Endothelial cell of umbilical vein (primary cell): ENCODE measurements around the gene MYDGF. TPM values are rescaled to one million over a fixed set of nuclear protein-coding genes. Genes with fewer than 3 reads are reported as not detected.

ENCODE experiments used
- BruUV-seq: library from RNA; stranded (reverse); fragments of 400-500 nt; replicated peaks from 2 replicates; lab custom pipeline; 2021; lab: Mats Ljungman, UMichigan
- CTCF ChIA-PET: fragments of 300-600, 350-600 bp; sonication (Branson Sonifier 250); formaldehyde crosslinking; loops from one replicate; lab custom pipeline; 2021; ENCODE audit warnings: antibody characterized with exemption, inconsistent platforms; lab: Charles Lee
- POLR2A ChIA-PET: fragments of 300-600, 350-600 bp; sonication (Branson Sonifier 250); formaldehyde crosslinking; loops from one replicate; lab custom pipeline; 2021; ENCODE audit warnings: antibody characterized with exemption, inconsistent platforms; lab: Charles Lee
- DNase-seq: peaks from one replicate; pipeline ENCODE4 v3.0.0-alpha.2; 2011; ENCODE audit warnings: low read depth, low spot score
- FAIRE-seq: peaks from 2 replicates; lab custom pipeline; 2011; peaks lifted over from hg19 to GRCh38; lab: Jason Lieb, UNC
- H2AFZ ChIP-seq: 2 replicates; pipeline ENCODE4 v1.6.0; 2012; ENCODE audit warnings: low read depth, low read length, control low read depth, inconsistent platforms
- H3K27ac ChIP-seq: 2 replicates; pipeline ENCODE4 v1.5.1; 2011; ENCODE audit warnings: low read depth, mild to moderate bottlenecking, control low read depth, low read length, moderate library complexity; ENCODE audit not compliant: insufficient read depth
- H3K27me3 ChIP-seq, 2 experiments: 2 replicates each; pipeline versions ENCODE4 v1.6.0 to v1.6.1; 2011; ENCODE audit warnings: low read length in 2 of 2, mixed read lengths in 1 of 2; ENCODE audit not compliant: control insufficient read depth in 2 of 2, insufficient read depth in 2 of 2
- H3K36me3 ChIP-seq, 2 experiments: 2 replicates in 1 of 2; 3 replicates in 1 of 2; pipeline ENCODE4 v1.5.1; 2011; ENCODE audit warnings: low read length in 2 of 2, mild to moderate bottlenecking in 1 of 2, moderate library complexity in 1 of 2; ENCODE audit not compliant: control insufficient read depth in 2 of 2, insufficient read depth in 2 of 2; ENCODE audit errors: extremely low read depth in 1 of 2
- H3K4me1 ChIP-seq: 3 replicates; pipeline ENCODE4 v1.5.1; 2011; ENCODE audit warnings: mild to moderate bottlenecking, low read length; ENCODE audit not compliant: control insufficient read depth, insufficient read depth; ENCODE audit errors: extremely low read depth
- H3K4me2 ChIP-seq: 2 replicates; pipeline ENCODE4 v1.6.1; 2011; ENCODE audit warnings: low read length, control low read depth, mixed read lengths; ENCODE audit not compliant: insufficient read depth
- H3K4me3 ChIP-seq, 3 experiments: fragments of 200-600 bp in 1 of 3; sonication (generic), shearing (Covaris generic) in 1 of 3; replicated peaks in 1 of 3; 2 replicates each; pipeline ENCODE4 v1.5.1; 2011 to 2016; ENCODE audit warnings: control low read depth in 3 of 3, low read length in 3 of 3, mild to moderate bottlenecking in 2 of 3, inconsistent platforms in 1 of 3, low read depth in 1 of 3, moderate library complexity in 1 of 3; ENCODE audit not compliant: insufficient read depth in 1 of 3
- H3K79me2 ChIP-seq: 2 replicates; pipeline ENCODE4 v1.6.0; 2012; ENCODE audit warnings: low read length, inconsistent platforms; ENCODE audit not compliant: control insufficient read depth, insufficient read depth
- H3K9ac ChIP-seq: replicated peaks from 2 replicates; pipeline ENCODE3; 2011; ENCODE audit warnings: low read length, control low read depth; ENCODE audit not compliant: insufficient read depth; ENCODE audit errors: extremely low read depth
- H3K9me1 ChIP-seq: replicated peaks from 3 replicates; pipeline ENCODE4 v1.6.0; 2011; ENCODE audit warnings: mild to moderate bottlenecking, low read length; ENCODE audit not compliant: control insufficient read depth, insufficient read depth; ENCODE audit errors: extremely low read depth
- H3K9me3 ChIP-seq: replicated peaks from 2 replicates; pipeline ENCODE4 v1.5.1; 2012; ENCODE audit warnings: low read length, inconsistent platforms; ENCODE audit not compliant: control insufficient read depth, insufficient read depth
- H4K20me1 ChIP-seq: replicated peaks from 2 replicates; pipeline ENCODE3; 2011; ENCODE audit warnings: mild to moderate bottlenecking, low read length; ENCODE audit not compliant: control insufficient read depth, insufficient read depth; ENCODE audit errors: extremely low read depth
- EZH2 ChIP-seq: IDR thresholded peaks from 2 replicates; pipeline ENCODE4 v1.6.1; 2012; ENCODE audit warnings: borderline replicate concordance, low read depth, mild to moderate bottlenecking, moderate library complexity, low read length, inconsistent platforms; ENCODE audit not compliant: severe bottlenecking
- FOS ChIP-seq: IDR thresholded peaks from 2 replicates; pipeline ENCODE4 v1.6.1; 2011; ENCODE audit warnings: mild to moderate bottlenecking, low read length, moderate library complexity, borderline replicate concordance; ENCODE audit not compliant: insufficient read depth
- GATA2 ChIP-seq: IDR thresholded peaks from 2 replicates; pipeline ENCODE4 v1.7.0; 2011; ENCODE audit warnings: low read depth, mild to moderate bottlenecking, moderate library complexity, mixed read lengths, low read length; ENCODE audit not compliant: insufficient read length, insufficient read depth
- JUN ChIP-seq: IDR thresholded peaks from 2 replicates; pipeline ENCODE4 v1.6.1; 2011; ENCODE audit warnings: borderline replicate concordance, low read depth; ENCODE audit not compliant: insufficient read length, insufficient read depth
- MYC ChIP-seq: IDR thresholded peaks from one replicate; pipeline ENCODE4 v1.6.1; 2011; ENCODE audit warnings: mild to moderate bottlenecking, low read depth, low read length
- POLR2A ChIP-seq: IDR thresholded peaks from 2 replicates; pipeline ENCODE4 v1.6.1; 2012; ENCODE audit warnings: low read depth, mild to moderate bottlenecking, control low read depth, low read length
- POLR2AphosphoS5 ChIP-seq: IDR thresholded peaks from 2 replicates; pipeline ENCODE4 v1.6.1; 2012; ENCODE audit warnings: low read depth, mild to moderate bottlenecking, control low read depth, low read length, moderate library complexity; ENCODE audit not compliant: insufficient read depth
- dilution Hi-C: fragments of 300-500 bp; cut with MboI; formaldehyde crosslinking; loops from one replicate; pipeline ENCODE4 v1.15.0; 2019; ENCODE audit warnings: low sequenced_read_pairs; ENCODE audit not compliant: extremely low pct_ligation_motif_present
- intact Hi-C: fragments of 100-400 bp; cut with micrococcal nuclease; formaldehyde crosslinking; loops from one replicate; pipeline ENCODE4 v1.10.0; 2022
- polyA plus RNA-seq, 4 experiments: library from polyadenylated mRNA; depleted of rRNA in 3 of 4; stranded (reverse) in 3 of 4; unstranded in 1 of 4; fragments of >200 nt; gene quantifications; 2 replicates each; pipeline versions ENCODE4 v1.2.1 to v1.2.3, GENCODE V29; 2011 to 2012; ENCODE audit warnings: missing spikeins in 1 of 4
- total RNA-seq: library from RNA; stranded (reverse); gene quantifications from 2 replicates; pipeline ENCODE4 v1.2.3, GENCODE V29; 2021
- TF ChIP-seq, protein P1 (sequence below), 2 donors: IDR thresholded peaks; 1 replicate in 1 of 2; 2 replicates in 1 of 2; pipeline ENCODE4 v1.5.1; 2011; ENCODE audit warnings: low read length in 2 of 2, mild to moderate bottlenecking in 2 of 2, moderate library complexity in 2 of 2, control low read depth in 1 of 2, inconsistent platforms in 1 of 2, low read depth in 1 of 2; ENCODE audit not compliant: insufficient read depth in 1 of 2; ENCODE audit errors: extremely low read depth in 1 of 2
- TF ChIP-seq, protein P2 (sequence below): IDR thresholded peaks from 2 replicates; pipeline ENCODE4 v1.6.1; 2011; ENCODE audit not compliant: insufficient read depth, insufficient read length

Gene MYDGF
- total and polyA plus RNA-seq, 2 donors (not counting 3 experiments of a cell fraction or from before 2014, with no cell fraction given): 191 to 337 TPM

DNA sequence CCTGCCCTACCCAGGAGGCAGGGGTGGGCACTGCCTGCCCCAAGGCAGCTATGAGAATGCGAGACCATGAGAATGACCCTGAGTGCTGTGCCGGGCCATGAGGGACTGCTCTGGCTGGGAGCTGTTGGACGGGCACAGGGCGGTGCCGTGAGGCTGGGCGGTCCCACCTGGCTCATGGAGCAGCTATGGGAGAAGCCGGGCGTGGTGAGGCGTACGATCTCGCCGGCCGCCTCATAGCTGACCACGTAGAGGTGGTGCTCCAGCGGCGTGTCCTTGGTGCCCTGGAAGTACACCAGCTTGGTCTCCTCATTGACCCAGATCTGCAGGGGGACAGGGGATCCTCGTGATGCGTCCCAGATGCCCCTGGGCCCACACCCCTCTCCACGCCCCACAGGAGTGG lies 19.3 kb upstream of the MYDGF start:
- Histone ChIP-seq H3K9me3 (no peaks in the 10 kb centered on the region), H3K4me2 (no peak overlapping the region), H4K20me1 (no peaks in the 10 kb centered on the region), H3K4me1 (peaks cover 6% of the 10 kb centered on the region), H3K4me3 (no peak overlapping the region), H3K27me3 (no peaks in the 10 kb centered on the region), H3K79me2 (no peaks in the 10 kb centered on the region), H3K9me1 (no peaks in the 10 kb centered on the region), H3K27ac (no peak overlapping the region), H3K9ac (no peak overlapping the region), H2AFZ (no peak overlapping the region), H3K36me3 (peaks cover 13 to 55% of the 10 kb centered on the region in 2 experiments)
- ChIA-PET POLR2A (no interaction called here), CTCF (interaction anchor here (1.0 kb wide), 1 partner anchor 15 kb away, joined by 3 read pairs; no protein-coding TSS in a partner anchor)
- BruUV-seq: no TSS peak
- dilution Hi-C loops: no loop called here
- intact Hi-C loops: no loop called here
- TF ChIP-seq FOS (no peak), POLR2A (no peak), GATA2 (no peak), MYC (no peak), POLR2AphosphoS5 (no peak), EZH2 (no peak), JUN (no peak)
- TF ChIP-seq, protein P1, sequence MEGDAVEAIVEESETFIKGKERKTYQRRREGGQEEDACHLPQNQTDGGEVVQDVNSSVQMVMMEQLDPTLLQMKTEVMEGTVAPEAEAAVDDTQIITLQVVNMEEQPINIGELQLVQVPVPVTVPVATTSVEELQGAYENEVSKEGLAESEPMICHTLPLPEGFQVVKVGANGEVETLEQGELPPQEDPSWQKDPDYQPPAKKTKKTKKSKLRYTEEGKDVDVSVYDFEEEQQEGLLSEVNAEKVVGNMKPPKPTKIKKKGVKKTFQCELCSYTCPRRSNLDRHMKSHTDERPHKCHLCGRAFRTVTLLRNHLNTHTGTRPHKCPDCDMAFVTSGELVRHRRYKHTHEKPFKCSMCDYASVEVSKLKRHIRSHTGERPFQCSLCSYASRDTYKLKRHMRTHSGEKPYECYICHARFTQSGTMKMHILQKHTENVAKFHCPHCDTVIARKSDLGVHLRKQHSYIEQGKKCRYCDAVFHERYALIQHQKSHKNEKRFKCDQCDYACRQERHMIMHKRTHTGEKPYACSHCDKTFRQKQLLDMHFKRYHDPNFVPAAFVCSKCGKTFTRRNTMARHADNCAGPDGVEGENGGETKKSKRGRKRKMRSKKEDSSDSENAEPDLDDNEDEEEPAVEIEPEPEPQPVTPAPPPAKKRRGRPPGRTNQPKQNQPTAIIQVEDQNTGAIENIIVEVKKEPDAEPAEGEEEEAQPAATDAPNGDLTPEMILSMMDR (IDR thresholded peaks at IDR 0.05; ENCODE audit: extremely low read depth in 1 of 2, insufficient read depth in 1 of 2, low read depth in 1 of 2, low read length in 2 of 2): no peak
- TF ChIP-seq, protein P2, sequence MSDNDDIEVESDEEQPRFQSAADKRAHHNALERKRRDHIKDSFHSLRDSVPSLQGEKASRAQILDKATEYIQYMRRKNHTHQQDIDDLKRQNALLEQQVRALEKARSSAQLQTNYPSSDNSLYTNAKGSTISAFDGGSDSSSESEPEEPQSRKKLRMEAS: no peak
- FAIRE-seq: no peak
- DNase-seq: no peak
